SU-DHL-6 (cell line): ENCODE data around the gene SIM2.

Source experiments
- H2AFZ ChIP-seq: fragments of 200-600 bp; sonication (generic); 2 replicates; pipeline ENCODE4 v1.6.1; 2014; ENCODE audit warnings: low read depth, mild to moderate bottlenecking, moderate library complexity, mixed read lengths, antibody characterized with exemption, low read length; ENCODE audit not compliant: severe bottlenecking
- H3F3A ChIP-seq: fragments of 200-600 bp; shearing (Covaris generic); 2 replicates; pipeline ENCODE4 v1.6.0; 2016; ENCODE audit warnings: antibody characterized with exemption, mild to moderate bottlenecking; ENCODE audit not compliant: insufficient read depth
- H3K27ac ChIP-seq: fragments of 200-600 bp; sonication (generic); 2 replicates; pipeline ENCODE4 v1.5.1; 2016; ENCODE audit warnings: low read depth, mild to moderate bottlenecking, low read length, moderate library complexity, mixed read lengths
- H3K27me3 ChIP-seq: fragments of 200-600 bp; sonication (generic), shearing (Covaris generic); 2 replicates; pipeline ENCODE4 v1.6.0; 2014; ENCODE audit warnings: mild to moderate bottlenecking, low read length
- H3K36me3 ChIP-seq: fragments of 200-600 bp; sonication (generic); 2 replicates; pipeline ENCODE4 v1.6.1; 2014; ENCODE audit warnings: mild to moderate bottlenecking, low read length, mixed read lengths
- H3K4me2 ChIP-seq: fragments of 300-600, 200-600 bp; shearing (Covaris generic), sonication (generic); 2 replicates; pipeline ENCODE4 v1.6.0; 2014; ENCODE audit warnings: low read length, low read depth, mild to moderate bottlenecking; ENCODE audit not compliant: poor library complexity, severe bottlenecking
- H3K4me3 ChIP-seq: fragments of 200-600 bp; sonication (generic); 2 replicates; pipeline ENCODE4 v1.5.1; 2014; ENCODE audit warnings: antibody characterized with exemption, low read length, mild to moderate bottlenecking, mixed read lengths; ENCODE audit not compliant: insufficient read depth, poor library complexity, severe bottlenecking
- H3K79me2 ChIP-seq: fragments of 200-600 bp; sonication (generic); 2 replicates; pipeline ENCODE4 v1.6.1; 2014; ENCODE audit warnings: mild to moderate bottlenecking, low read length, moderate library complexity; ENCODE audit not compliant: insufficient read depth
- H3K9ac ChIP-seq: fragments of 200-600 bp; sonication (generic); 2 replicates; pipeline ENCODE4 v1.7.0; 2014; ENCODE audit warnings: mild to moderate bottlenecking, low read length
- H3K9me2 ChIP-seq: fragments of 200-600 bp; sonication (generic); replicated peaks from 2 replicates; pipeline ENCODE4 v1.6.1; 2014; ENCODE audit warnings: low read length; ENCODE audit not compliant: insufficient read depth
- H3K9me3 ChIP-seq: fragments of 200-600 bp; sonication (generic); 2 replicates; pipeline ENCODE4 v1.6.1; 2014; ENCODE audit warnings: low read length, mixed read lengths; ENCODE audit not compliant: insufficient read depth
- H4K20me1 ChIP-seq: fragments of 200-600 bp; sonication (generic); 2 replicates; pipeline ENCODE4 v1.6.1; 2014; ENCODE audit warnings: low read depth, mild to moderate bottlenecking, antibody characterized with exemption, low read length, moderate library complexity, mixed read lengths
- CTCF ChIP-seq: fragments of 200-600 bp; sonication (generic); IDR thresholded peaks from one replicate; pipeline ENCODE4 v1.5.1; 2017; ENCODE audit warnings: antibody characterized with exemption, mild to moderate bottlenecking, low read length, moderate library complexity; ENCODE audit not compliant: insufficient read depth, poor library complexity, severe bottlenecking
- EZH2phosphoT487 ChIP-seq: fragments of 200-600 bp; sonication (generic), shearing (Covaris generic); conservative IDR thresholded peaks from 2 replicates; pipeline ENCODE4 v1.6.1; 2018; ENCODE audit warnings: mild to moderate bottlenecking, antibody characterized with exemption, low read length, moderate library complexity, mixed read lengths

The SIM2 gene

DNA sequence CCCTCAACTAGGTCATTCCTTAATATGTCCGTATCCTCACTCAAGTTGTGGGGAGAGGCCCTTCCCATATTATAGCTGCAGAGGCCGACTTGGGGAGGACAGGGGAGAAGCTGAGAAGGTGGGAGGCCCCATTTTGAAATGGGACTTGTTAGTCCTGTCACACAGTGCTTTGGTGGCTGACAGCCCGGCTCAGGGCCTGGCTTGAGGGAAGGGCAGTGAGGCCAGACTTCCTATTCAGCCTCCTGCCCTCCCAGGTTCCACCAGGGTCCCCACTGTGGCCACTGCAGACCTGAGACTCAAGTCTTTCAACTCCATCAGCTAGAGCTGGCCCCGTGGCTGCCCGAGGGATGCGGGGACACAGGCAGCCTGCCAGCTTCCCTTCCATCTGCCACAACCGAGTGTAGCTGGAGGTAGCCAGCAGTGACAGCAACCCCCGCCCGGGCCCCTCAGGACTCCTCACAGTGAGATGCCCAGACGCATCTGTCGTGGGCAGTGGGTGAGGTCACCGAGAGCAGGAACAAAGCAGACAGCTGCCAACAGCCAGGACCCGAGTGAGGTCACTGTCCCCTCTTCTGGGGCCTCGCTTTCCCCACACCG lies 36.9 kb downstream of the SIM2 start:
- Histone ChIP-seq H4K20me1 (no peaks in the 10 kb centered on the region), H3K27ac (no peak overlapping the region), H2AFZ (no peak overlapping the region), H3K4me3 (no peak overlapping the region), H3F3A (no peaks in the 10 kb centered on the region), H3K4me2 (no peak overlapping the region), H3K79me2 (no peaks in the 10 kb centered on the region), H3K9me2 (no peaks in the 10 kb centered on the region), H3K36me3 (no peaks in the 10 kb centered on the region), H3K9ac (no peak overlapping the region), H3K9me3 (no peaks in the 10 kb centered on the region), H3K27me3 (no peaks in the 10 kb centered on the region)
- TF ChIP-seq CTCF (no peak), EZH2phosphoT487 (no peak)

DNA sequence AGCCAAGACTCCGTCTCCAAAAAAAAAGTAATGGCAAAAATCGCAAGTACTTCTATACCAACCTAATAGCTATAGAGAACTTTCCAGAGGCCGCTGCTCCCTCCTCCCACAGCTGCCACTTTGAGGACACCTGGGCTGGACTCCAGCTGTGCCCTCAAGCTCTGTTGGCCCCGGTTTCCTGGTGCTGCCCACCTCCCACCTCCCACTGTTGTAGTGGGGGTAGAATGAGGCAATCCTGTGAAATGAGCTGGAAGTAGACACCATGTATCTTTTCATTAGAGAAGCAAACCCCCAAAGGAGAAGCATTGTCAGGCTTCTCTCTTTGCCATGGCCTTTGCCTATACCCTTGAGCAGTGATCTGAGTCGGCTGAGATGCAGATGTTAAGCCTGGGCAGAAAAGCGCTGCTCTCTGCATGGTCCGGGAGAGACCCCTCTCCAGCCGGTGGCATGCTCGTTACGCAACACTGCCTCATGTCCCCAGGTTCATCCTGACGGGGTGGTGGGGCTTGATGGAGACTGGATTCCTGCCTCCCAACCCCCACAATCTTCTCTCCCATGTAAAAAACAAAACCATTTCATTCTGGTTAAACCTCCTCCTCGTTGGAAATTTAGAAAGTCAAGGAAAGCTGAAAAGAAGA lies 39.7 kb downstream of the SIM2 start:
- no peaks in the 10 kb centered on the region for H3K27me3 ChIP-seq

GRCh38 chr21:36741506-36741905 lies 42.6 kb downstream of the SIM2 start:
- no peaks in the 10 kb centered on the region for H3K27me3 ChIP-seq
- no peak overlapping the region for H3K4me2 ChIP-seq
- H3K79me2 ChIP-seq: no peaks in the 10 kb centered on the region
- H3F3A ChIP-seq: no peaks in the 10 kb centered on the region
- TF ChIP-seq CTCF: no peak
- TF ChIP-seq EZH2phosphoT487: no peak
- H3K9me3 ChIP-seq: no peaks in the 10 kb centered on the region
- no peak overlapping the region for H2AFZ ChIP-seq
- no peaks in the 10 kb centered on the region for H4K20me1 ChIP-seq
- H3K27ac ChIP-seq: no peak overlapping the region
- H3K9ac ChIP-seq: no peak overlapping the region
- no peak overlapping the region for H3K4me3 ChIP-seq
- no peaks in the 10 kb centered on the region for H3K36me3 ChIP-seq
- H3K9me2 ChIP-seq: no peaks in the 10 kb centered on the region

More for the DNA sequence above, 39.7 kb downstream of the SIM2 start:
- Histone ChIP-seq H3K79me2 (no peaks in the 10 kb centered on the region), H3K4me2 (no peak overlapping the region), H3K9me2 (no peaks in the 10 kb centered on the region), H3K36me3 (no peaks in the 10 kb centered on the region), H3K9ac (no peak overlapping the region), H3F3A (no peaks in the 10 kb centered on the region), H3K27ac (no peak overlapping the region), H4K20me1 (no peaks in the 10 kb centered on the region), H2AFZ (no peak overlapping the region), H3K9me3 (no peaks in the 10 kb centered on the region), H3K4me3 (no peak overlapping the region)
- TF ChIP-seq EZH2phosphoT487 (no peak), CTCF (no peak)
